Transverse colon (tissue), 3 donors: Measurements from ENCODE around the gene NATD1.

ENCODE experiments used
- EP300 ChIP-seq: sonication (generic); formaldehyde crosslinking; IDR thresholded peaks from one replicate; pipeline ENCODE4 v1.6.1; 2017; ENCODE audit warnings: antibody characterized with exemption, low read depth
- POLR2A ChIP-seq: fragments of 450-650 bp; IDR thresholded peaks from one replicate; pipeline ENCODE4 v1.6.1; 2016; ENCODE audit warnings: antibody characterized with exemption, mild to moderate bottlenecking, moderate library complexity
- TF ChIP-seq, protein P1 (sequence below), 5 experiments: fragments of 200-600 bp in 3 of 5; fragments of 450-650 bp in 2 of 5; sonication (generic) in 3 of 5; IDR thresholded peaks; 1 replicate in 2 of 5; 2 replicates in 3 of 5; pipeline ENCODE4 v1.5.1; 2016 to 2017; ENCODE audit warnings: antibody characterized with exemption in 5 of 5, inconsistent platforms in 3 of 5, mild to moderate bottlenecking in 2 of 5, moderate library complexity in 1 of 5

- no peak for TF ChIP-seq EP300
- TF ChIP-seq, protein P1, sequence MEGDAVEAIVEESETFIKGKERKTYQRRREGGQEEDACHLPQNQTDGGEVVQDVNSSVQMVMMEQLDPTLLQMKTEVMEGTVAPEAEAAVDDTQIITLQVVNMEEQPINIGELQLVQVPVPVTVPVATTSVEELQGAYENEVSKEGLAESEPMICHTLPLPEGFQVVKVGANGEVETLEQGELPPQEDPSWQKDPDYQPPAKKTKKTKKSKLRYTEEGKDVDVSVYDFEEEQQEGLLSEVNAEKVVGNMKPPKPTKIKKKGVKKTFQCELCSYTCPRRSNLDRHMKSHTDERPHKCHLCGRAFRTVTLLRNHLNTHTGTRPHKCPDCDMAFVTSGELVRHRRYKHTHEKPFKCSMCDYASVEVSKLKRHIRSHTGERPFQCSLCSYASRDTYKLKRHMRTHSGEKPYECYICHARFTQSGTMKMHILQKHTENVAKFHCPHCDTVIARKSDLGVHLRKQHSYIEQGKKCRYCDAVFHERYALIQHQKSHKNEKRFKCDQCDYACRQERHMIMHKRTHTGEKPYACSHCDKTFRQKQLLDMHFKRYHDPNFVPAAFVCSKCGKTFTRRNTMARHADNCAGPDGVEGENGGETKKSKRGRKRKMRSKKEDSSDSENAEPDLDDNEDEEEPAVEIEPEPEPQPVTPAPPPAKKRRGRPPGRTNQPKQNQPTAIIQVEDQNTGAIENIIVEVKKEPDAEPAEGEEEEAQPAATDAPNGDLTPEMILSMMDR (IDR thresholded peaks at IDR 0.05): peak in 3 of 5 experiments; percentile 10 to 34 (median 15)
- peak; percentile 87 for TF ChIP-seq POLR2A
Measured at GRCh38 chr17:21214015-21214776, 39.0 kb downstream of the NATD1 start, which contains the start of gene TMEM11.
